C4-2B (cell line): Measurements from ENCODE around the gene CAMTA1.

Source experiments
- CTCF ChIP-seq: fragments of 450-650 bp; conservative IDR thresholded peaks from 2 replicates; pipeline ENCODE4 v1.5.1; 2017; ENCODE audit warnings: mild to moderate bottlenecking
- ZFX ChIP-seq: fragments of 450-650 bp; IDR thresholded peaks from 2 replicates; pipeline ENCODE4 v1.6.1; 2017

GRCh38 chr1:7608628-7609305, 823.5 kb downstream of the CAMTA1 start:
- TF ChIP-seq CTCF, result no peak
- TF ChIP-seq ZFX, result no peak
